ENCODE results near the gene MGAT5.

The MGAT5 gene

GRCh38 chr2:134320930-134321329, 67.1 kb downstream of the MGAT5 start:
- TF ChIP-seq CREB1 (IDR thresholded peaks at IDR 0.05; ENCODE audit: low read depth) (no peak), TEAD4 (IDR thresholded peaks at IDR 0.05) (no peak), REST (IDR thresholded peaks at IDR 0.05; ENCODE audit: low read depth) (no peak), CEBPB (IDR thresholded peaks at IDR 0.05) (no peak), MAX (IDR thresholded peaks at IDR 0.05) (no peak), TAF1 (IDR thresholded peaks at IDR 0.05; ENCODE audit: low read depth) (no peak)

GRCh38 chr2:134323777-134324176, 69.9 kb downstream of the MGAT5 start:
- TF ChIP-seq TCF12 (IDR thresholded peaks at IDR 0.05; ENCODE audit: low read depth) (no peak), CEBPB (IDR thresholded peaks at IDR 0.05) (no peak), MAX (IDR thresholded peaks at IDR 0.05) (no peak), EP300 (IDR thresholded peaks at IDR 0.05; ENCODE audit: borderline replicate concordance) (no peak), EGR1 (IDR thresholded peaks at IDR 0.05) (no peak), USF1 (IDR thresholded peaks at IDR 0.05) (no peak), REST (IDR thresholded peaks at IDR 0.05; ENCODE audit: low read depth) (no peak), TAF1 (IDR thresholded peaks at IDR 0.05; ENCODE audit: low read depth) (no peak), NFIC (IDR thresholded peaks at IDR 0.05) (no peak), YY1 (IDR thresholded peaks at IDR 0.05; ENCODE audit: low read depth) (no peak), TEAD4 (IDR thresholded peaks at IDR 0.05) (no peak), RAD21 (IDR thresholded peaks at IDR 0.05; ENCODE audit: low read depth) (no peak), FOXM1 (IDR thresholded peaks at IDR 0.05; ENCODE audit: borderline replicate concordance, low read depth) (no peak), CREB1 (IDR thresholded peaks at IDR 0.05; ENCODE audit: low read depth) (no peak), ZBTB7A (IDR thresholded peaks at IDR 0.05; ENCODE audit: low read depth) (no peak)

- TF ChIP-seq YY1 (IDR thresholded peaks at IDR 0.05; ENCODE audit: low read depth) (no peak), TAF1 (IDR thresholded peaks at IDR 0.05; ENCODE audit: low read depth) (no peak), CEBPB (IDR thresholded peaks at IDR 0.05) (no peak), NFIC (IDR thresholded peaks at IDR 0.05) (no peak), TEAD4 (IDR thresholded peaks at IDR 0.05) (no peak), REST (IDR thresholded peaks at IDR 0.05; ENCODE audit: low read depth) (no peak), MAX (IDR thresholded peaks at IDR 0.05) (no peak), ZBTB7A (IDR thresholded peaks at IDR 0.05; ENCODE audit: low read depth) (no peak), CREB1 (IDR thresholded peaks at IDR 0.05; ENCODE audit: low read depth) (no peak), FOXM1 (IDR thresholded peaks at IDR 0.05; ENCODE audit: borderline replicate concordance, low read depth) (no peak), EP300 (IDR thresholded peaks at IDR 0.05; ENCODE audit: borderline replicate concordance) (no peak), USF1 (IDR thresholded peaks at IDR 0.05) (no peak), EGR1 (IDR thresholded peaks at IDR 0.05) (no peak), RAD21 (IDR thresholded peaks at IDR 0.05; ENCODE audit: low read depth) (no peak), TCF12 (IDR thresholded peaks at IDR 0.05; ENCODE audit: low read depth) (no peak)
Observed at GRCh38 chr2:134324430-134324829, 70.6 kb downstream of the MGAT5 start.

GRCh38 chr2:134324947-134325346, 71.1 kb downstream of the MGAT5 start:
- no peak for TF ChIP-seq TAF1 (IDR thresholded peaks at IDR 0.05; ENCODE audit: low read depth)
- TF ChIP-seq RAD21 (IDR thresholded peaks at IDR 0.05; ENCODE audit: low read depth), result no peak
- TF ChIP-seq MAX (IDR thresholded peaks at IDR 0.05), result no peak
- TF ChIP-seq YY1 (IDR thresholded peaks at IDR 0.05; ENCODE audit: low read depth), result no peak
- TF ChIP-seq USF1 (IDR thresholded peaks at IDR 0.05), result no peak
- no peak for TF ChIP-seq NFIC (IDR thresholded peaks at IDR 0.05)
- TF ChIP-seq FOXM1 (IDR thresholded peaks at IDR 0.05; ENCODE audit: borderline replicate concordance, low read depth), result no peak
